Spleen (tissue), 11 donors: ENCODE measurements around the gene ATL2. TPM values are rescaled to one million over a fixed set of nuclear protein-coding genes. Genes with fewer than 3 reads are reported as not detected.

Experiments
- DNase-seq: peaks from one replicate; pipeline ENCODE4 v3.0.0-alpha.2; 2020
- H3K27ac ChIP-seq, 8 donors: fragments of 200-600 bp; sonication (generic) in 7 of 8; 1 replicate in 4 of 8; 2 replicates in 4 of 8; pipeline versions ENCODE4 v1.5.0 to v1.8.0; 2016 to 2021; ENCODE audit warnings: inconsistent platforms in 4 of 8, mild to moderate bottlenecking in 4 of 8, moderate library complexity in 1 of 8
- H3K27me3 ChIP-seq, 7 donors: fragments of 200-600 bp; sonication (generic) in 6 of 7; replicated peaks in 1 of 7; 1 replicate in 4 of 7; 2 replicates in 3 of 7; pipeline versions ENCODE4 v1.5.0 to v1.8.0; 2016 to 2021; ENCODE audit warnings: inconsistent platforms in 3 of 7, mild to moderate bottlenecking in 1 of 7
- H3K36me3 ChIP-seq, 6 donors: fragments of 200-600 bp; sonication (generic) in 5 of 6; 1 replicate in 4 of 6; 2 replicates in 2 of 6; pipeline versions ENCODE4 v1.5.0 to v1.8.0; 2016 to 2021; ENCODE audit warnings: inconsistent platforms in 2 of 6
- H3K4me1 ChIP-seq, 6 donors: fragments of 200-600 bp; sonication (generic) in 5 of 6; 1 replicate in 3 of 6; 2 replicates in 3 of 6; pipeline versions ENCODE4 v1.5.0 to v1.8.0; 2016 to 2021; ENCODE audit warnings: inconsistent platforms in 3 of 6
- H3K4me3 ChIP-seq, 8 donors: fragments of 200-600 bp; sonication (generic) in 7 of 8; 1 replicate in 4 of 8; 2 replicates in 4 of 8; pipeline versions ENCODE4 v1.5.0 to v1.8.0; 2016 to 2021; ENCODE audit warnings: inconsistent platforms in 4 of 8, mild to moderate bottlenecking in 4 of 8, moderate library complexity in 2 of 8
- H3K9me3 ChIP-seq, 8 donors: fragments of 200-600 bp; sonication (generic) in 7 of 8; 1 replicate in 4 of 8; 2 replicates in 4 of 8; pipeline versions ENCODE4 v1.5.0 to v1.8.0; 2016 to 2021; ENCODE audit warnings: inconsistent platforms in 4 of 8
- POLR2A ChIP-seq, 3 donors: fragments of 450-650 bp; IDR thresholded peaks; one replicate each; pipeline ENCODE4 v1.5.1; 2017; ENCODE audit warnings: antibody characterized with exemption in 3 of 3, mild to moderate bottlenecking in 1 of 3
- POLR2AphosphoS5 ChIP-seq, 3 donors: sonication (generic); formaldehyde crosslinking; IDR thresholded peaks; one replicate each; pipeline ENCODE4 v1.5.1; 2017; ENCODE audit warnings: antibody characterized with exemption in 3 of 3
- WGBS, 5 donors: extraction: QIAGEN DNeasy Blood & Tissue Kit in 3 of 5; methylation state at CpG; one replicate each; pipeline versions ENCODE4 v1.1.5 to v1.1.7; 2013 to 2018; 5-methylcytosine and 5-hydroxymethylcytosine counted together
- intact Hi-C: fragments of 100-400 bp; cut with DNase I; formaldehyde crosslinking; loops from one replicate; pipeline ENCODE4 v1.15.0; 2023; ENCODE audit warnings: low total_unique reads
- polyA plus RNA-seq, 3 donors: library from polyadenylated mRNA; stranded (reverse); fragments of 200-250 nt; gene quantifications; one replicate each; pipeline ENCODE4 v1.2.1, GENCODE V29; 2013
- total RNA-seq, 7 donors: library from RNA; depleted of rRNA in 3 of 7; stranded (reverse); fragments of >200 nt in 3 of 7; fragmentation: NEBNext Ultra II Directional in 4 of 7; extraction: Animal tissue kit (Norgen Biotek cat#: 25700) in 4 of 7; gene quantifications; one replicate each; pipeline versions ENCODE4 v1.1.0 to v1.2.1, GENCODE V29; 2016 to 2021
- TF ChIP-seq, protein P1 (sequence below), 11 experiments: fragments of 200-600 bp in 7 of 11; fragments of 450-650 bp in 4 of 11; sonication (generic) in 4 of 11; IDR thresholded peaks in 8 of 11; conservative IDR thresholded peaks in 3 of 11; 1 replicate in 7 of 11; 2 replicates in 4 of 11; pipeline versions ENCODE4 v1.4.0 to v1.8.0; 2016 to 2021; ENCODE audit warnings: antibody characterized with exemption in 11 of 11, inconsistent platforms in 4 of 11, mild to moderate bottlenecking in 1 of 11
- donor health status: healthy with polysubstance abuse.
- donor health status: DM: no; HTN: no; CAD: no; lungs with moderate emphysema.
- donor health status: DM: no; HTN: no; CAD: no.
- donor health status: Bipolar disorder and iron deficiency.
- donor health status: healthy.
- donor health status: DM: no; HTN: no; CAD: no.
- donor health status: DM: yes; HTN: yes; CAD: no.

The ATL2 gene
- total and polyA plus RNA-seq, 10 donors: 17.5 to 100 (median 64.2) TPM

DNA sequence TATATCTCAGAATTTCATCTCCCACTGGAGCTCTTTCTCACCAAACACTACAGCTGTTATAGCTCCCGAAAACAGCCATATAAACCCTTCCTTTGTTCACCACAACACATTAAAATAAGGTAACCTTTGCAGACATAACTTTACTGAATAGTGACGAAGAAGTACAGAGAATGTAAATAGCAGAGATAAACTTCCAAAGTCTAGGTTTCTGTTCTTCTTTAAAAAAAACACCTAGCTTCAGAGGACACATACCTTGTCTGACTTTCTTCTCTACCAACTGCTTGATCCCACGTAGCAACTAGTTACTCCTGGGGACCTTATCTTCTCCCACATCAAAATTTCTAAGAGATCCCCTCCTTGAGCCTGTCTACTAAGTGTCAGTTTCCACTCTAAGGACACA lies 32.3 kb downstream of the ATL2 start:
- no peaks in the 10 kb centered on the region for H3K27me3 ChIP-seq
- TF ChIP-seq POLR2AphosphoS5 (IDR thresholded peaks at IDR 0.05): no peak
- TF ChIP-seq, protein P1, sequence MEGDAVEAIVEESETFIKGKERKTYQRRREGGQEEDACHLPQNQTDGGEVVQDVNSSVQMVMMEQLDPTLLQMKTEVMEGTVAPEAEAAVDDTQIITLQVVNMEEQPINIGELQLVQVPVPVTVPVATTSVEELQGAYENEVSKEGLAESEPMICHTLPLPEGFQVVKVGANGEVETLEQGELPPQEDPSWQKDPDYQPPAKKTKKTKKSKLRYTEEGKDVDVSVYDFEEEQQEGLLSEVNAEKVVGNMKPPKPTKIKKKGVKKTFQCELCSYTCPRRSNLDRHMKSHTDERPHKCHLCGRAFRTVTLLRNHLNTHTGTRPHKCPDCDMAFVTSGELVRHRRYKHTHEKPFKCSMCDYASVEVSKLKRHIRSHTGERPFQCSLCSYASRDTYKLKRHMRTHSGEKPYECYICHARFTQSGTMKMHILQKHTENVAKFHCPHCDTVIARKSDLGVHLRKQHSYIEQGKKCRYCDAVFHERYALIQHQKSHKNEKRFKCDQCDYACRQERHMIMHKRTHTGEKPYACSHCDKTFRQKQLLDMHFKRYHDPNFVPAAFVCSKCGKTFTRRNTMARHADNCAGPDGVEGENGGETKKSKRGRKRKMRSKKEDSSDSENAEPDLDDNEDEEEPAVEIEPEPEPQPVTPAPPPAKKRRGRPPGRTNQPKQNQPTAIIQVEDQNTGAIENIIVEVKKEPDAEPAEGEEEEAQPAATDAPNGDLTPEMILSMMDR (IDR thresholded peaks at IDR 0.05 in 8 of 11, conservative IDR thresholded peaks at IDR 0.05 in 3 of 11): no peak
- TF ChIP-seq POLR2A (IDR thresholded peaks at IDR 0.05): no peak
- DNase-seq: no peak
- WGBS, 5 donors: 85 to 88% (median 86%) methylated on average over 3 of the region's 3 CpGs
- H3K27ac ChIP-seq: no peak overlapping the region
- H3K4me1 ChIP-seq: peaks cover 0 to 8% (median 0%) of the 10 kb centered on the region in 6 donors
- H3K36me3 ChIP-seq: peaks cover 0 to 55% (median 27%) of the 10 kb centered on the region in 6 donors
- peaks cover 0 to 8% (median 0%) of the 10 kb centered on the region in 8 donors for H3K9me3 ChIP-seq
- intact Hi-C loops: no loop called here
- no peak overlapping the region for H3K4me3 ChIP-seq

DNA sequence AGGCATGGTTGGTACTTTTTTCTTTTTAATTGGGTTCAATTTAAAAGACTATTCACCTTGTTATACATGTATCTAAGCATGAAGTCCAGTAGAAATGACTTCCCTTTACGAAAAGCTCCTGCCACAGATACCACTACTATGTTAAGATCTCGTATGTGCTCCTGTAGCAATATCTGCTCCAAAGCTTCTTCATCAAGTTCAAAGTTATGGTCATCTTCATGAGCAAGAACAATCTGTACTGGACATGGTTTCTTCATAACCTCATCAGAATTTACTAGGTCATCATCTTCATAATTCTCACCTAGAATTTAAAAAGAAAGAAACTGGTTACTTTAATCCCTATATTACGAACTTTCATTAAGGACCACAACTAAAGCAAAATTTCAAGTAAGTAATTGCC lies 33.9 kb downstream of the ATL2 start:
- no peaks in the 10 kb centered on the region for H3K27me3 ChIP-seq
- no peak for DNase-seq
- H3K4me3 ChIP-seq: no peak overlapping the region
- WGBS, 5 donors: 95 to 97% (median 96%) methylated on average over 3 of the region's 3 CpGs
- H3K9me3 ChIP-seq: peaks cover 0 to 8% (median 0%) of the 10 kb centered on the region in 8 donors
- H3K27ac ChIP-seq: no peak overlapping the region
- H3K36me3 ChIP-seq: peaks cover 0 to 71% (median 35%) of the 10 kb centered on the region in 6 donors
- intact Hi-C loops: no loop called here
- TF ChIP-seq POLR2A (IDR thresholded peaks at IDR 0.05) (no peak), POLR2AphosphoS5 (IDR thresholded peaks at IDR 0.05) (no peak)
- TF ChIP-seq, protein P1 (IDR thresholded peaks at IDR 0.05 in 8 of 11, conservative IDR thresholded peaks at IDR 0.05 in 3 of 11): no peak
- H3K4me1 ChIP-seq: peaks cover 0 to 8% (median 0%) of the 10 kb centered on the region in 6 donors

DNA sequence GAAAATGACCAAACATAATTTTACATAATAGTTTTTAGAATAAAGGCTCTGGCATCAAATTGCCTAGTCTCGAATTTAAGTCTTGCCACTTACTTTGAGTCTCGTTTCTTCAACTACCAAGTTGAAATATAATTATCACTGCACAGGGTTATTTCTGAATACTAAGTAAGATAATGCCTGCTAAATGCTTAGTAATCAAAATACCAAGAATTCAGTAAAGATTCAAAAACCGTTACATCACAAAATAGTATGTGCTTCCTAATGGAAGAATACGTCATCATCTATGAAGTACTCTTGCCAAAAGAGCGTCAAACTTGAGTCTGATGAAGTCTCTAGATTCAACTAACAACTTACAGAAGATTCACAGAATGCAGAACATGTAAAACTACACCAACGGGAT lies 40.5 kb downstream of the ATL2 start:
- intact Hi-C loops: no loop called here
- WGBS, 5 donors: 94 to 97% (median 96%) methylated on average over 6 of the region's 6 CpGs
- Histone ChIP-seq H3K9me3 (peaks cover 0 to 8% (median 0%) of the 10 kb centered on the region in 8 donors), H3K36me3 (peaks cover 0 to 81% (median 23%) of the 10 kb centered on the region in 6 donors), H3K4me3 (no peak overlapping the region), H3K4me1 (no peaks in the 10 kb centered on the region), H3K27me3 (no peaks in the 10 kb centered on the region), H3K27ac (no peak overlapping the region)
- TF ChIP-seq POLR2A (IDR thresholded peaks at IDR 0.05) (no peak), POLR2AphosphoS5 (IDR thresholded peaks at IDR 0.05) (no peak)
- TF ChIP-seq, protein P1 (IDR thresholded peaks at IDR 0.05 in 8 of 11, conservative IDR thresholded peaks at IDR 0.05 in 3 of 11): no peak
- DNase-seq: no peak

DNA sequence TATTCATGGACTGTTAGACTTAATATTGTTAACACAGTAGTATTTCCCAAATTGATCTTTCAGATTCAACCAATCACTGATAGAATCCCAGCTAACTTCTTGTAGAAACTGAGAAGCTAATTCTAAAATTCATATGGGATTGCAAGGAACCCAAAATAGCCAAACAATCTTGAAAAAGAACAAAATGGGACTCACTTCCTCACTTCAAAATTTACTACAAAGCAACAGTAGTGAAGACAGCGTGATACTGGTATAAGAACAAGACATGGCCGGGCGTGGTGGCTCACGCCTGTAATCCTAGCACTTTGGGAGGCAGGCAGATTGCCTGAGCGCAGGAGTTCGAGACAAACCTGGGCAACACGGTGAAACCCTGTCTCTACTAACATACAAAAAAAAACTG lies 46.3 kb downstream of the ATL2 start:
- Histone ChIP-seq H3K36me3 (peaks cover 0 to 40% (median 7%) of the 10 kb centered on the region in 6 donors), H3K9me3 (peaks cover 0 to 32% (median 19%) of the 10 kb centered on the region in 8 donors), H3K27me3 (no peaks in the 10 kb centered on the region), H3K4me1 (peaks cover 0 to 13% (median 6%) of the 10 kb centered on the region in 6 donors), H3K4me3 (no peak overlapping the region), H3K27ac (no peak overlapping the region)
- WGBS, 5 donors: 94 to 100% (median 98%) methylated on average over 7 of the region's 7 CpGs
- no peak for DNase-seq
- intact Hi-C loops: no loop called here
- TF ChIP-seq POLR2AphosphoS5 (IDR thresholded peaks at IDR 0.05) (no peak), POLR2A (IDR thresholded peaks at IDR 0.05) (no peak)
- TF ChIP-seq, protein P1 (IDR thresholded peaks at IDR 0.05 in 8 of 11, conservative IDR thresholded peaks at IDR 0.05 in 3 of 11): no peak
